A549 (cell line): ENCODE results near the gene SLCO1A2. TPM values are rescaled to one million over a fixed set of nuclear protein-coding genes. Genes with fewer than 3 reads are reported as not detected.

Experiments
- ATAC-seq, 2 experiments: fragments of 200-7000 bp in 1 of 2; fragments of >200 bp in 1 of 2; cut with Nextera tagmentation in 1 of 2; cut with Tn5 transposase in 1 of 2; 3 replicates each; pipeline versions ENCODE4 v1.8.0 to v1.9.1; 2018 to 2020; ENCODE audit warnings: mild to moderate bottlenecking in 1 of 2, moderate library complexity in 1 of 2
- CTCF ChIA-PET: fragments of 300-600 bp; sonication (Branson Sonifier 250); formaldehyde crosslinking; extraction: SDS; loops from one replicate; lab custom pipeline; 2021; ENCODE audit warnings: antibody characterized with exemption, inconsistent platforms; lab: Yijun Ruan, JAX
- POLR2A ChIA-PET: fragments of 350-600 bp; formaldehyde crosslinking; extraction: SDS; loops from one replicate; lab custom pipeline; 2021; ENCODE audit warnings: antibody characterized with exemption, inconsistent platforms; lab: Yijun Ruan, JAX
- DNase-seq, 2 experiments: peaks; one replicate each; pipeline versions ENCODE4 v3.0.0 to v3.0.0-alpha.2; 2011 to 2016; ENCODE audit warnings: low read depth in 1 of 2, low spot score in 1 of 2
- FAIRE-seq: peaks from 2 replicates; lab custom pipeline; 2011; peaks lifted over from hg19 to GRCh38; lab: Jason Lieb, UNC
- H3K27ac ChIP-seq, 2 experiments: fragments of >200 bp; sonication (Bioruptor Twin); formaldehyde crosslinking; 3 replicates each; pipeline ENCODE4 v1.5.1; 2016 to 2017
- H3K4me1 ChIP-seq: fragments of >200 bp; sonication (Bioruptor Twin); formaldehyde crosslinking; 3 replicates; pipeline ENCODE4 v1.6.1; 2016
- H3K4me2 ChIP-seq: fragments of >200 bp; sonication (Bioruptor Twin); formaldehyde crosslinking; 3 replicates; pipeline ENCODE4 v1.6.1; 2016
- H3K4me3 ChIP-seq: fragments of >200 bp; sonication (Bioruptor Twin); formaldehyde crosslinking; 3 replicates; pipeline ENCODE4 v1.5.1; 2016
- H3K9me3 ChIP-seq: fragments of >200 bp; sonication (Bioruptor Twin); formaldehyde crosslinking; 3 replicates; pipeline ENCODE4 v1.6.1; 2016
- BHLHE40 ChIP-seq: IDR thresholded peaks from 2 replicates; pipeline ENCODE4 v1.6.1; 2012; ENCODE audit warnings: low read depth, low read length, inconsistent platforms
- CHD4 ChIP-seq: fragments of 200-600 bp; sonication (generic); IDR thresholded peaks from 2 replicates; pipeline ENCODE4 v1.6.1; 2016; ENCODE audit warnings: antibody characterized with exemption, mild to moderate bottlenecking, borderline replicate concordance
- EP300 ChIP-seq, 2 experiments: fragments of >200 bp; sonication (Bioruptor Twin); formaldehyde crosslinking; IDR thresholded peaks; 2 replicates in 1 of 2; 3 replicates in 1 of 2; pipeline ENCODE4 v1.6.1; 2016 to 2017
- GATA3 ChIP-seq: IDR thresholded peaks from 2 replicates; pipeline ENCODE4 v1.6.1; 2012; ENCODE audit warnings: borderline replicate concordance
- HEYL ChIP-seq: fragments of 250-450 bp; sonication (Bioruptor Pico); IDR thresholded peaks from 2 replicates; pipeline ENCODE4 v1.8.0; 2021; ENCODE audit warnings: mild to moderate bottlenecking, moderate library complexity
- HOXB5 ChIP-seq: fragments of 250-450 bp; sonication (Bioruptor Pico); IDR thresholded peaks from 2 replicates; pipeline ENCODE4 v1.5.0; 2020; ENCODE audit warnings: mild to moderate bottlenecking, moderate library complexity
- KDM5A ChIP-seq: fragments of 200-600 bp; sonication (generic); IDR thresholded peaks from 2 replicates; pipeline ENCODE4 v1.6.1; 2016; ENCODE audit warnings: antibody characterized with exemption, mild to moderate bottlenecking
- MAFK ChIP-seq: fragments of 450-650 bp; IDR thresholded peaks from 2 replicates; pipeline ENCODE4 v1.6.1; 2014; ENCODE audit not compliant: partially characterized antibody
- MYC ChIP-seq: IDR thresholded peaks from 2 replicates; pipeline ENCODE4 v1.6.1; 2012; ENCODE audit warnings: mild to moderate bottlenecking, inconsistent platforms, low read length, improper control_type of control experiment, borderline replicate concordance
- NPAS2 ChIP-seq: fragments of 250-450 bp; sonication (Bioruptor Pico); IDR thresholded peaks from 2 replicates; pipeline ENCODE4 v1.8.0; 2022; ENCODE audit warnings: mild to moderate bottlenecking, moderate library complexity, borderline replicate concordance
- NR3C1 ChIP-seq: fragments of >200 bp; sonication (Bioruptor Twin); formaldehyde crosslinking; IDR thresholded peaks from 3 replicates; pipeline ENCODE4 v1.6.1; 2017
- PBX3 ChIP-seq: IDR thresholded peaks from 2 replicates; pipeline ENCODE4 v1.6.1; 2012
- POLR2AphosphoS2 ChIP-seq: conservative IDR thresholded peaks from 2 replicates; pipeline ENCODE4 v1.6.1; 2012; ENCODE audit warnings: low read length, improper control_type of control experiment, inconsistent platforms
- RAD21 ChIP-seq, 2 experiments: fragments of >200 bp in 1 of 2; sonication (Bioruptor Twin) in 1 of 2; formaldehyde crosslinking in 1 of 2; IDR thresholded peaks in 1 of 2; conservative IDR thresholded peaks in 1 of 2; 2 replicates in 1 of 2; 3 replicates in 1 of 2; pipeline ENCODE4 v1.6.1; 2012 to 2018; ENCODE audit warnings: inconsistent platforms in 1 of 2
- RCOR1 ChIP-seq: fragments of 150-350 bp; IDR thresholded peaks from 2 replicates; pipeline ENCODE4 v1.6.1; 2014; ENCODE audit warnings: antibody characterized with exemption, low read length, low read depth
- REST ChIP-seq: fragments of 200-600 bp; sonication (generic); IDR thresholded peaks from 2 replicates; pipeline ENCODE4 v1.6.1; 2016; ENCODE audit warnings: antibody characterized with exemption, mild to moderate bottlenecking, moderate library complexity
- RFX5 ChIP-seq: fragments of 450-650 bp; IDR thresholded peaks from 2 replicates; pipeline ENCODE4 v1.7.1; 2014; ENCODE audit warnings: antibody characterized with exemption, mild to moderate bottlenecking, moderate library complexity
- TFCP2L1 ChIP-seq: fragments of 250-450 bp; sonication (Bioruptor Pico); IDR thresholded peaks from 2 replicates; pipeline ENCODE4 v1.5.0; 2021; ENCODE audit warnings: mild to moderate bottlenecking
- TP53 ChIP-seq: fragments of 250-450 bp; sonication (Bioruptor Pico); IDR thresholded peaks from 2 replicates; pipeline ENCODE4 v1.5.0; 2021; ENCODE audit warnings: mild to moderate bottlenecking, moderate library complexity
- WGBS: methylation state at CpG from one replicate; pipeline ENCODE4 v1.1.6; 2017; ENCODE audit errors: missing lambda C conversion rate; 5-methylcytosine and 5-hydroxymethylcytosine counted together
- polyA plus RNA-seq, 4 experiments: library from polyadenylated mRNA; depleted of rRNA in 3 of 4; stranded (reverse); fragments of >200 nt; fragmentation: RNase III in 1 of 4; extraction: RNeasy Plus Mini Kit Qiagen cat#74134 plus additional on column Dnase treatment in 1 of 4; gene quantifications; 2 replicates in 3 of 4; 3 replicates in 1 of 4; pipeline ENCODE4 v1.2.3, GENCODE V29; 2011 to 2017

The SLCO1A2 gene
- polyA plus RNA-seq, 2 of the 4 experiments (the other 2 are of a cell fraction): 0.08 to 0.31 TPM

- Histone ChIP-seq H3K9me3 (no peaks in the 10 kb centered on the region), H3K27ac (no peak overlapping the region), H3K4me3 (no peak overlapping the region), H3K4me1 (no peaks in the 10 kb centered on the region), H3K4me2 (no peak overlapping the region)
- ChIA-PET CTCF (no interaction called here), POLR2A (no interaction called here)
- FAIRE-seq: no peak
- 43% methylated on average over 2 of the region's 2 CpGs for WGBS
- no peak for DNase-seq
- no peak for ATAC-seq
- TF ChIP-seq REST: no peak
- no peak for TF ChIP-seq RFX5
- TF ChIP-seq MYC: no peak
- no peak for TF ChIP-seq NR3C1
These were observed 57.9 kb downstream of the SLCO1A2 start for GRCh38 chr12:21276826-21277225.

GRCh38 chr12:21265932-21266331, 68.8 kb downstream of the SLCO1A2 start:
- peak overlapping the region; percentile 36; the same call in 2 of the 3 replicates for H3K4me2 ChIP-seq
- no peak for DNase-seq
- H3K27ac ChIP-seq: 0 out of 6 replicates have a peak overlapping the region, but pooled peaks of 1 of the 2 experiments have one; percentile 3
- FAIRE-seq: peak; percentile 32
- peaks cover 25% of the 10 kb centered on the region; the same call in 1 of the 3 replicates for H3K4me1 ChIP-seq
- CTCF ChIA-PET: interaction anchor here (1.0 kb wide), 2 partner anchors 17 to 192 kb away, joined by 3 read pairs; no protein-coding TSS in a partner anchor
- WGBS: 5% methylated on average over 4 of the region's 4 CpGs
- TF ChIP-seq POLR2AphosphoS2 (no peak), HOXB5 (CRISPR knock-in tag) (no peak), NPAS2 (CRISPR knock-in tag) (no peak), KDM5A (no peak)
- H3K4me3 ChIP-seq: no peak overlapping the region
- POLR2A ChIA-PET: no interaction called here
- H3K9me3 ChIP-seq: no peaks in the 10 kb centered on the region
- ATAC-seq: no peak

- ATAC-seq: no peak
- Histone ChIP-seq H3K4me2 (peak overlapping the region; percentile 36; the same call in 1 of the 3 replicates), H3K4me3 (no peak overlapping the region), H3K27ac (no peak overlapping the region), H3K4me1 (peaks cover 17% of the 10 kb centered on the region; the same call in 1 of the 3 replicates), H3K9me3 (no peaks in the 10 kb centered on the region)
- POLR2A ChIA-PET: no interaction called here
- no peak for DNase-seq
- TF ChIP-seq MAFK (peak; percentile 81), PBX3 (no peak), RCOR1 (no peak), GATA3 (no peak), CHD4 (no peak)
- CTCF ChIA-PET: interaction anchor here (1.0 kb wide), 1 partner anchor 16 kb away, joined by 3 read pairs; no protein-coding TSS in a partner anchor
- no peak for FAIRE-seq
These were observed 70.5 kb downstream of the SLCO1A2 start for GRCh38 chr12:21264232-21264631.

- H3K9me3 ChIP-seq: no peaks in the 10 kb centered on the region
- H3K27ac ChIP-seq: no peak overlapping the region
- no peak overlapping the region for H3K4me2 ChIP-seq
- no peaks in the 10 kb centered on the region for H3K4me1 ChIP-seq
- ATAC-seq: no peak
- H3K4me3 ChIP-seq: no peak overlapping the region
- TF ChIP-seq TFCP2L1 (CRISPR knock-in tag): no peak
- TF ChIP-seq EP300 (IDR thresholded peaks at IDR 0.05): no peak
- TF ChIP-seq TP53: no peak
- no peak for TF ChIP-seq HEYL (CRISPR knock-in tag)
- TF ChIP-seq RAD21 (conservative IDR thresholded peaks at IDR 0.05 in 1 of 2, IDR thresholded peaks at IDR 0.05 in 1 of 2): no peak
- TF ChIP-seq MAFK: no peak
- no peak for TF ChIP-seq BHLHE40
- 28% methylated on average over 3 of the region's 3 CpGs for WGBS
- DNase-seq: no peak
- POLR2A ChIA-PET: no interaction called here
- FAIRE-seq: no peak
- CTCF ChIA-PET: no interaction called here
These were observed 77.5 kb downstream of the SLCO1A2 start for GRCh38 chr12:21257172-21257571.
